KBM-7 (cell line): ENCODE results near the gene NCAPG.

Experiments used
- DNase-seq: peaks from one replicate; pipeline ENCODE4 v3.0.0-alpha.2; 2015
- in situ Hi-C: fragments of 300-500 bp; cut with MboI; formaldehyde crosslinking; loops from 2 replicates; pipeline ENCODE4 v1.14.3; 2020; ENCODE audit warnings: low sequenced_read_pairs, low pct_unique_long_range_greater_than_20kb, mixed read lengths

Gene NCAPG

GRCh38 chr4:17810260-17811077 lies at the start of gene NCAPG, which contains the start of gene DCAF16:
Gene NCAPG, plus strand, starts transcription at chr4:17810979. Its CDS starts 99 bp downstream, at chr4:17811078.
Gene DCAF16, minus strand, starts transcription at chr4:17810757. Its CDS starts 6,616 bp downstream, at chr4:17804141.
- in situ Hi-C loops: no loop called here
- peak; percentile 99 for DNase-seq

GRCh38 chr4:17761062-17761461 lies 49.7 kb upstream of the NCAPG start:
- no peak for DNase-seq
- in situ Hi-C loops: no loop called here

GRCh38 chr4:17762726-17763125 lies 48.1 kb upstream of the NCAPG start:
- no peak for DNase-seq
- in situ Hi-C loops: no loop called here

- DNase-seq: no peak
- in situ Hi-C loops: no loop called here
Observed at GRCh38 chr4:17763416-17763815, 47.4 kb upstream of the NCAPG start.

- no peak for DNase-seq
- in situ Hi-C loops: no loop called here
Observed at GRCh38 chr4:17763931-17764330, 46.8 kb upstream of the NCAPG start.

GRCh38 chr4:17765514-17766286 lies 45.1 kb upstream of the NCAPG start:
- in situ Hi-C loops: no loop called here
- DNase-seq: no peak

- DNase-seq: no peak
- in situ Hi-C loops: no loop called here
Observed at GRCh38 chr4:17766826-17767458, 43.8 kb upstream of the NCAPG start.

GRCh38 chr4:17769406-17770174 lies 41.2 kb upstream of the NCAPG start:
- DNase-seq: no peak
- in situ Hi-C loops: no loop called here

GRCh38 chr4:17770845-17771244 lies 39.9 kb upstream of the NCAPG start:
- no peak for DNase-seq
- in situ Hi-C loops: no loop called here

GRCh38 chr4:17771284-17771908 lies 39.4 kb upstream of the NCAPG start:
- no peak for DNase-seq

GRCh38 chr4:17773135-17773698 lies 37.6 kb upstream of the NCAPG start:
- in situ Hi-C loops: no loop called here

More at GRCh38 chr4:17771284-17771908, 39.4 kb upstream of the NCAPG start:
- in situ Hi-C loops: no loop called here

GRCh38 chr4:17778431-17778830 lies 32.3 kb upstream of the NCAPG start:
- DNase-seq: no peak
- in situ Hi-C loops: no loop called here

More at GRCh38 chr4:17773135-17773698, 37.6 kb upstream of the NCAPG start:
- no peak for DNase-seq

GRCh38 chr4:17780501-17781299 lies 30.1 kb upstream of the NCAPG start:
- in situ Hi-C loops: no loop called here
- no peak for DNase-seq

GRCh38 chr4:17781300-17782287 lies 29.2 kb upstream of the NCAPG start, which contains the start of gene FAM184B:
Gene FAM184B, minus strand, starts transcription at chr4:17781621. Its CDS starts 322 bp downstream, at chr4:17781299.
- in situ Hi-C loops: no loop called here
- DNase-seq: no peak

- no peak for DNase-seq
- in situ Hi-C loops: no loop called here
Observed at GRCh38 chr4:17785858-17786257, 24.9 kb upstream of the NCAPG start.

- no peak for DNase-seq
- in situ Hi-C loops: no loop called here
Observed at GRCh38 chr4:17786567-17786966, 24.2 kb upstream of the NCAPG start.
